Measurements from ENCODE around the gene MAGI2.

The MAGI2 gene

GRCh38 chr7:78179827-78180477, 1273.5 kb downstream of the MAGI2 start:
- DNase-seq (ENCODE audit: low read depth in 3 of 3), result no peak

GRCh38 chr7:78179211-78179610, 1274.3 kb downstream of the MAGI2 start:
- no peak for DNase-seq (ENCODE audit: low read depth in 3 of 3)

- no peak for DNase-seq (ENCODE audit: low read depth in 3 of 3)
Observed at GRCh38 chr7:78178319-78178718, 1275.1 kb downstream of the MAGI2 start.

- DNase-seq (ENCODE audit: low read depth in 3 of 3), result no peak
Observed at GRCh38 chr7:78176171-78176570, 1277.3 kb downstream of the MAGI2 start.

GRCh38 chr7:78175330-78176100, 1278.0 kb downstream of the MAGI2 start:
- no peak for DNase-seq (ENCODE audit: low read depth in 3 of 3)

- DNase-seq (ENCODE audit: low read depth in 3 of 3), result no peak
Observed at GRCh38 chr7:78173666-78174065, 1279.8 kb downstream of the MAGI2 start.

GRCh38 chr7:78172933-78173591, 1280.4 kb downstream of the MAGI2 start:
- no peak for DNase-seq (ENCODE audit: low read depth in 3 of 3)

GRCh38 chr7:78172267-78172757, 1281.2 kb downstream of the MAGI2 start:
- DNase-seq (ENCODE audit: low read depth in 3 of 3), result no peak

GRCh38 chr7:78171398-78171797, 1282.1 kb downstream of the MAGI2 start:
- DNase-seq (ENCODE audit: low read depth in 3 of 3), result no peak

- DNase-seq (ENCODE audit: low read depth in 3 of 3), result no peak
Observed at GRCh38 chr7:78170815-78171214, 1282.7 kb downstream of the MAGI2 start.

GRCh38 chr7:78169992-78170391, 1283.5 kb downstream of the MAGI2 start:
- DNase-seq (ENCODE audit: low read depth in 3 of 3), result no peak

- DNase-seq (ENCODE audit: low read depth in 3 of 3), result no peak
Observed at GRCh38 chr7:78168865-78169264, 1284.6 kb downstream of the MAGI2 start.

GRCh38 chr7:78167860-78168259, 1285.6 kb downstream of the MAGI2 start:
- DNase-seq (ENCODE audit: low read depth in 3 of 3), result no peak

GRCh38 chr7:78165854-78166253, 1287.6 kb downstream of the MAGI2 start:
- no peak for DNase-seq (ENCODE audit: low read depth in 3 of 3)

- no peak for DNase-seq (ENCODE audit: low read depth in 3 of 3)
Observed at GRCh38 chr7:78165454-78165853, 1288.0 kb downstream of the MAGI2 start.

GRCh38 chr7:78164459-78164858, 1289.0 kb downstream of the MAGI2 start:
- no peak for DNase-seq (ENCODE audit: low read depth in 3 of 3)

GRCh38 chr7:78161781-78162180, 1291.7 kb downstream of the MAGI2 start:
- no peak for DNase-seq (ENCODE audit: low read depth in 3 of 3)

GRCh38 chr7:78159545-78159944, 1293.9 kb downstream of the MAGI2 start:
- no peak for DNase-seq (ENCODE audit: low read depth in 3 of 3)

- DNase-seq (ENCODE audit: low read depth in 3 of 3), result no peak
Observed at GRCh38 chr7:78153285-78153684, 1300.2 kb downstream of the MAGI2 start.

- DNase-seq (ENCODE audit: low read depth in 3 of 3), result no peak
Observed at GRCh38 chr7:78151229-78151628, 1302.2 kb downstream of the MAGI2 start.

- no peak for DNase-seq (ENCODE audit: low read depth in 3 of 3)
Observed at GRCh38 chr7:78149787-78150186, 1303.7 kb downstream of the MAGI2 start.

GRCh38 chr7:78148166-78148894, 1305.1 kb downstream of the MAGI2 start:
- DNase-seq (ENCODE audit: low read depth in 3 of 3), result no peak
